WTC11 (cell line): ENCODE data around the gene CES3. TPM values are rescaled to one million over a fixed set of nuclear protein-coding genes. Genes with fewer than 3 reads are reported as not detected.

Experiments
- ATAC-seq: fragments of 200-7000 bp; cut with Tn5 transposase; 2 replicates; pipeline ENCODE4 v1.10.0; 2021; ENCODE audit warnings: mild to moderate bottlenecking, moderate library complexity
- CTCF ChIA-PET: fragments of 300-600 bp; sonication (Branson Sonifier 250); formaldehyde crosslinking; loops from one replicate; lab custom pipeline; 2021; ENCODE audit warnings: antibody characterized with exemption; lab: Charles Lee
- POLR2A ChIA-PET: fragments of 350-600 bp; sonication (Branson Sonifier 250); formaldehyde crosslinking; loops from one replicate; lab custom pipeline; 2021; ENCODE audit warnings: antibody characterized with exemption; lab: Charles Lee
- DNase-seq: peaks from one replicate; pipeline ENCODE4 v3.0.0; 2021; ENCODE audit warnings: low spot score
- H3K27ac Mint-ChIP-seq: 2 replicates; pipeline ENCODE4 v1.8.0; 2021; ENCODE audit warnings: mixed read lengths
- H3K27me3 Mint-ChIP-seq: 2 replicates; pipeline ENCODE4 v1.8.0; 2021; ENCODE audit warnings: low read depth, mild to moderate bottlenecking, moderate library complexity, mixed read lengths
- H3K36me3 Mint-ChIP-seq: 2 replicates; pipeline ENCODE4 v1.8.0; 2021; ENCODE audit warnings: mixed read lengths
- H3K4me1 Mint-ChIP-seq: 2 replicates; pipeline ENCODE4 v1.8.0; 2022; ENCODE audit warnings: mixed read lengths
- H3K4me3 Mint-ChIP-seq: 2 replicates; pipeline ENCODE4 v1.8.0; 2021; ENCODE audit warnings: mild to moderate bottlenecking, moderate library complexity, mixed read lengths
- H3K9me3 Mint-ChIP-seq: 2 replicates; pipeline ENCODE4 v1.8.0; 2021; ENCODE audit warnings: mixed read lengths
- AFF4 ChIP-seq: sonication (generic); formaldehyde crosslinking; IDR thresholded peaks from 2 replicates; pipeline ENCODE4 v1.8.1; 2023; ENCODE audit warnings: mild to moderate bottlenecking, missing genetic modification reagents, borderline replicate concordance
- CREB1 ChIP-seq: sonication (generic); formaldehyde crosslinking; IDR thresholded peaks from 2 replicates; pipeline ENCODE4 v1.8.0; 2023; ENCODE audit warnings: mild to moderate bottlenecking, missing genetic modification reagents
- E2F1 ChIP-seq: sonication (generic); formaldehyde crosslinking; IDR thresholded peaks from 2 replicates; pipeline ENCODE4 v1.8.0; 2022; ENCODE audit warnings: mild to moderate bottlenecking, missing genetic modification reagents
- MLX ChIP-seq: sonication (generic); formaldehyde crosslinking; IDR thresholded peaks from 2 replicates; pipeline ENCODE4 v1.8.1; 2023; ENCODE audit warnings: mild to moderate bottlenecking, missing genetic modification reagents, moderate library complexity
- NR3C1 ChIP-seq: sonication (generic); formaldehyde crosslinking; conservative IDR thresholded peaks from 2 replicates; pipeline ENCODE4 v1.8.1; 2023; ENCODE audit warnings: low read depth, mild to moderate bottlenecking, missing genetic modification reagents
- PRDM15 ChIP-seq: sonication (generic); formaldehyde crosslinking; IDR thresholded peaks from 2 replicates; pipeline ENCODE4 v1.8.0; 2022; ENCODE audit warnings: missing genetic modification reagents
- PREB ChIP-seq: sonication (generic); formaldehyde crosslinking; IDR thresholded peaks from 2 replicates; pipeline ENCODE4 v1.8.1; 2022; ENCODE audit warnings: mild to moderate bottlenecking, missing genetic modification reagents, moderate library complexity, borderline replicate concordance
- SMAD3 ChIP-seq: sonication (generic); formaldehyde crosslinking; IDR thresholded peaks from 2 replicates; pipeline ENCODE4 v1.8.0; 2022; ENCODE audit warnings: missing genetic modification reagents, mild to moderate bottlenecking, borderline replicate concordance
- ZNF138 ChIP-seq: sonication (generic); formaldehyde crosslinking; conservative IDR thresholded peaks from 2 replicates; pipeline ENCODE4 v1.8.1; 2022; ENCODE audit warnings: mild to moderate bottlenecking, moderate library complexity, missing genetic modification reagents
- ZNF263 ChIP-seq: sonication (generic); formaldehyde crosslinking; IDR thresholded peaks from 2 replicates; pipeline ENCODE4 v1.8.1; 2022; ENCODE audit warnings: low read depth, mild to moderate bottlenecking, moderate library complexity, missing genetic modification reagents
- ZNF512 ChIP-seq: sonication (generic); formaldehyde crosslinking; IDR thresholded peaks from 2 replicates; pipeline ENCODE4 v1.8.1; 2022; ENCODE audit warnings: missing genetic modification reagents, borderline replicate concordance
- ZNF671 ChIP-seq: fragments of 250-450 bp; sonication (Bioruptor Pico); IDR thresholded peaks from 2 replicates; pipeline ENCODE4 v1.8.0; 2021; ENCODE audit warnings: mild to moderate bottlenecking
- ZSCAN18 ChIP-seq: fragments of 250-450 bp; sonication (Bioruptor Pico); IDR thresholded peaks from 2 replicates; pipeline ENCODE4 v2.1.2; 2022; ENCODE audit warnings: mild to moderate bottlenecking, moderate library complexity
- total RNA-seq: library from RNA; stranded (reverse); gene quantifications from 3 replicates; pipeline ENCODE4 v1.2.3, GENCODE V29; 2021

Gene CES3
- total RNA-seq, 1 experiment from 2014 or later, result 3.3 TPM

- no peak for TF ChIP-seq AFF4 (CRISPR knock-in tag)
- TF ChIP-seq ZNF263, result no peak
Measured at GRCh38 chr16:66919569-66920298, 41.3 kb upstream of the CES3 start (continued).

GRCh38 chr16:66920299-66920590, 40.8 kb upstream of the CES3 start:
- POLR2A ChIA-PET, result no interaction called here
- H3K4me1 Mint-ChIP-seq, result no peaks in the 10 kb centered on the region
- H3K9me3 Mint-ChIP-seq, result no peaks in the 10 kb centered on the region
- CTCF ChIA-PET, result interaction anchor here (1.3 to 6.0 kb wide), 6 partner anchors 8 to 312 kb away, joined by 3 to 38 read pairs (median 10); partner anchors contain the start of gene NAE1
- H3K36me3 Mint-ChIP-seq, result no peaks in the 10 kb centered on the region
- H3K27me3 Mint-ChIP-seq, result peaks cover 30% of the 10 kb centered on the region
- no peak for ATAC-seq
- no peak overlapping the region for H3K27ac Mint-ChIP-seq
- H3K4me3 Mint-ChIP-seq, result no peak overlapping the region
- no peak for DNase-seq
- TF ChIP-seq ZNF671 (CRISPR knock-in tag), result no peak
- TF ChIP-seq NR3C1 (CRISPR knock-in tag), result no peak
- no peak for TF ChIP-seq E2F1 (CRISPR knock-in tag)
- no peak for TF ChIP-seq PREB (CRISPR knock-in tag)
- no peak for TF ChIP-seq MLX (CRISPR knock-in tag)
- no peak for TF ChIP-seq CREB1
- no peak for TF ChIP-seq ZNF512 (CRISPR knock-in tag)
- no peak for TF ChIP-seq SMAD3
- no peak for TF ChIP-seq ZNF138 (CRISPR knock-in tag)
- TF ChIP-seq PRDM15, result no peak
- no peak for TF ChIP-seq ZSCAN18 (CRISPR knock-in tag)
